GM18870 (cell line): Measurements from ENCODE around the gene PPP5C.
"Not testable (repeated sequence)": the region's sequence is repeated elsewhere in the genome, so short reads cannot be mapped to it uniquely, and the experiment has no call there.

Source experiments
- ATAC-seq: cut with Tn5 transposase; IDR thresholded peaks from one replicate; pipeline ENCODE4 v1.9.1; 2021; ENCODE audit warnings: moderate library complexity; ENCODE audit not compliant: unreplicated experiment

The PPP5C gene

DNA sequence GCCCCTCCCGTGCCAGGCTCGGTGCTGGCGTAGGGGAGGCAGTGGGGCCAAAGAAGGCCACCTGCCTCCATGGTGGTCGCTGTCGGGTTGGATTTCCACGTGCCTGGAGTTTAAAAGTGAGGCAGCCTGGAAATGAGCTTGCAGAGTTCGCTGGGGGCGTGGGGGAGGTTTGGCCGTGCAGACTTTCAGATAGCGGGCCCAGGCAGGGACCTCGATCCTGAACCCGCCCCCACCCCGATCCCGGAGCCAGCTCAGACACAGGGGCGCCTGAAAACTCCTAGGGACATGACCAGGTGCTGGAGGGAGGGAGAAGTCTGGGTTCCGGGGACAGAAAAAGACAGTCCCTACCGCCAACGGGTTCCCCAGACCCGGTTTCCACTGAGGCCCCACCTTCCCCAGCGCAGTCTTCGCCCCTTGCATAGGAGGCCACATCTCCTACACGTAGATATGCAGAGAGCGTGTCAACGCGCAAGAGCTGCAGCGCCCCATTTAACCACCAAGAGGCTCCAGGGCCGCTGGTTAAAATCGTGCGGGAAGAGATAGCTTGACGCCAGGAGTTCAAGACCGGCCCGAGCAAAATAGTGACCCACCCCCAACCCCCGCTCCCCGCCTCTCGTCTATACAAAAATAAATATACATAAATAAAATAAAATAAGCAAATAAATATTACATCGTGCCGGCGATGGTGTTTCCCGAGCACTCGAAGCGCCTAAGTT lies 58.0 kb downstream of the PPP5C start:
- no peak for ATAC-seq

DNA sequence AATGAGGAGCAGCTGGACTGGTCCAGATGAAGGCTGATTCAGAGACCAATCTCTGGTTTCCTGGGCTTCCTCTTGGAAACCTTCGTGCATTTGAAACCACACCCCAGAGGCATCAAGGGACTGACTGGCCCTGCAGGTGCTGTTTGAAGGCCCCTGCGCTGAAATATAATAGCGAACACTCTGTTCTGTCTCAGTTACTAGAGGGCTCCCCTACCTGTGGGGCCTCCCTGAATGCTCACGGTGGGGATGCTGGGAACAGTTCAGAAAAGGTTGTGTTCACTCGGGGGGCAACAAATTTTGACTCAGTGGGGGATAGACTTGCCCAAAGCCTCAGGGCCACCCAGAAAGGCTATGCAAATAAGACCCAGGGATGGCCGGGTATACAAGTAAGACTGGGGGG lies 60.1 kb downstream of the PPP5C start:
- ATAC-seq = no peak

DNA sequence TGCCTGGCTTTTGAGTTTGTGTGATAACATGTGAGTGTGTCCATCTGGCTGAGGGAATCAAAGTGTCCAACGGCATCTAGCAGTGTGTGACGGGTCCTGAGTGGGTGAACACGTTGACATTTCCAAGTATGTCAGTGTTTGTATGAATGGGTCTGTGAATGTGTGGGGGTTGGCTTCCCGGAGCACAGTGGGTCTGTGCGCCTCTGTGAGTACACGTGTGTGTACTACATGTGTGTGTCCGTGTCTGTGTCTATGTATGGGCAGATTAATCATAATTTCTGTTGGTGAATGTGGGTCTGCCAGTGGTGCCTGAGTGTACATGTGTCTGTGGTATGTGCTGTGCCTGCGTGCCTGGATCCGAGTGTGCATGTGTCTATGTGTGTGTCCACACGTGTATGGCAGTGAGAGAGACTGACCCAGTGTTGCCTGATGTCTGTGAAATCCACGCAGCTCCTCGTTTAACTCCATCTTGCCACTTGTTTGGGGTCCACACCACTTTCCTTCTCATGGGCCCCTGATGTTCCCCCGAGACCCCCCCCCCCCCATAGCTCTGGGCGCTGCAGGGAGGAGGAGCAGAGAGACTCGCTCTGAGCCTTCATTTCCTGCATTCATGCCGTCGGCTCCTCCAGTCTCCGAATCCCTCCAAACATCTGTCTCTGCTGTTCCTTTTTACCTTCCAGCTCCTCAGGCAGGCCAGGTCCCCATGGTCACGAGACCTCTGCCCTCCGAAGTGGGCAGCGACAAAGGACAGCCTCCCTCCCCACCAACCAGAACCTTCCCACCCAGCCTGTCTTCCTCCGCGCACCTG lies 61.2 kb downstream of the PPP5C start:
- no peak for ATAC-seq

DNA sequence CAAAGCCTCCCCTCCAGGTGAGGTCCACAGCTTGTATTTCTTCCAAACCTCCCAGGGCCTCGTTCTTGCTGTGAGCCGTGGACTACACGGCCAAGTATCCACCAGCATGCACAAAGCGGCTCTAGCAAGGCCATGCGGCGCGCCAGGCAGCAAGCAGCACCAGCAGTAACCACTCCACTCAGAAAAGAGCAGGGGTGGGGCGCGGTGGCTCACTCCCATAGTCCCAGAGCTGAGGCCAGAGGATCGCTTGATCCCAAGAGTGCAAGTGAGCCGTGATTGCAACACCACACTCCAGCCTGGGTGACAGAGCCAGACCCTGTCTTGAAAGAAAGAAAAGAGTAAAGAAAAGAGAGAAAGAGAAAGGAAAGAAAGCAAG lies 61.8 kb downstream of the PPP5C start:
- no peak for ATAC-seq

DNA sequence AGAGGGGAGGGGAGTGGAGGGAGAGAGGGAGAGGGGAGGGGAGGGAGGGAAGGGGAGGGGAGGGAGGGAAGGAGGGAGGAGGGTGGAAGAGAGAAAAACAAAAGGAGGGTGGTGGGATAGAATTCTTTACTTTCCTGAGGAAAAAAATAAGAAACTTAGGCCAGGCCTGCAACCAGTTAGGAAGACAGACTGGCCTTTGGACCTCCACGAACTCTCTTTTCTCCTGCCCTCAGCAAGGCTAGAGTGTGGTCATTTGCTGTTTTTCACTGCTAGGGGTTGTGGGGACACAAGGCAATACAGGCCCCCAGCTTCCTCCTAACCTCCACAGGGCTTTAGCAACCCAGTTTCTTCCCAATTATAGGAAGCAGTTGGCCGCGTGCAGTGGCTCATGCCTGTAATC lies 62.3 kb downstream of the PPP5C start:
- no peak for ATAC-seq

DNA sequence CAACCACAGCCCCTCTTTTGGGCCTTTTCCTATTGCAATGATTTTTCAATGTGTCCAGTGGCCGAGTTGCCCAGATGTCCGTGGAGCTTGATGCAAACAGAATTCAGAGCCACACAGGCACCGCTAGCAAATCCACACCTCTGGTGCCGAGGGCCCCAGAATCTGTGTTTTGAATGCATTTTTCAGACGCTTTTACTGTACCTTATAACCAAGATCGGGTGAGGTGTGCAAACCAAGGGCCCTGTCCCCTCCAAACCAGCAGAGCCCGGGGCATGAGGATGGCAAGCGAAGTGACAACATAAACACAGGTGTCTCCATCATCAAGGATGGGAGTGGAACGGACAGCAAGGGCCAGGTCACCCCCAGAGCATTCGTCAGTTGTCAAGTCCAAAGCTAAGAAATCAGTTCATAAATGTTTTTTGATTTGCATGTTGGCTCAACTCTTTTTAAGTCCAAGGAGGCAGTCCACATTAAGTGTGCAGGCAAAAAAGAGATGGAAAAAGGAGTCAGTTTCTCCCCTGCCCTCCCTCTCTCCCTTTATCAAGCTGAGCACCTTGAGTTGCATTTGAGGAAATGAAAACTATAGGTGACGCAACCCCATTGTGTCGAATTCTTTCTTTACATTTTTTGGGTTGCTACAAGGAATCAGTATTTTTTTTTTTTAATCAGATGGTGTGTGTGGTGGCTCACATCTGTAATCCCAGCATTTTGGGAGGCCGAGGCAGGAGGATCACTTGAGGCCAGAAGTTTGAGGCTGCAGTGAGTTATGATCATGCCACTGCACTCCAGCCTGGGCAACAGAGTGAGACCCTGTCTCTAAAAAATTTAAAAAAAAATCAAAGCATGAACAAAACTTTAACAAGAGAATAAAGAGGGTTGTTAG lies 63.6 kb downstream of the PPP5C start:
- no peak for ATAC-seq

DNA sequence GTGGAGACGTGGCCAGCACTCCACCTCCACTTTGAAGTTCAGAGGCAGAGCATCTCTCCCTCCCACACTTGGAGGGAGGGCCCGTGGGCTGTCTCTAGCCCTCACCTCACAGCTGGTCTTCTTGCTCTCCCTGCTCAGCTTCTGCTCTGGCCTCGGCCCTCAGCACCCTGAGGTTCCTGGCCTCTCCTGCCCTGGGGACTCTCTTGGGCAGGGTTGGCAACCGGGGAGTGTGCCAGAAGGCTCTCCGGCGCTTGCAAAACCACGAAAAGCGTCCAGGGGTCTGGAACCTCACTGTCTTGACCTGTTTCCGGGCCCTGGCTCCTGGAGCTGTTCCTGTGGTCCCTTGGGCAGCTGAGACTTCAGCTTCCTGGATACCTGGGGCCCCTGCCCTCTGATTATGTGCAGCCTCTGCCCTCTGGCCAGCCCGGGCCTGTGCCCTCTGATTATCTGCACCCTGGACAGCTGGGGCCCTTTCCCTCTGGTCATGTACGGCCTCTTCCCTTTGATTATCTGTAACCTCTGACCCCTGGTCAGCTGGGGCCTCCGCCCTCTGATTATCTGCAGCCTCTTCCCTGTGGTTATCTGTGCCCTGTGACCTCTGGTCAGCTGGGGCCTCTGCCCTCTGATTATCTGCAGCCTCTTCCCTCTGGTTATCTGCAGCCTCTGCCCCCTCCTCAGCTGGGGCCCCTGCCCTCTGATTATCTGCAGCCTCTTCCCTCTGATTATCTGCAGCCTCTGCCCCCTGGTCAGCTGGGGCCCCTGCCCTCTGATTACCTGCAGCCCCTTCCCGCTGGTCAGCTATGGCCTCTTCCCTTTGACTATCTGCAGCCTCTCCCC lies 64.4 kb downstream of the PPP5C start:
- no peak for ATAC-seq

DNA sequence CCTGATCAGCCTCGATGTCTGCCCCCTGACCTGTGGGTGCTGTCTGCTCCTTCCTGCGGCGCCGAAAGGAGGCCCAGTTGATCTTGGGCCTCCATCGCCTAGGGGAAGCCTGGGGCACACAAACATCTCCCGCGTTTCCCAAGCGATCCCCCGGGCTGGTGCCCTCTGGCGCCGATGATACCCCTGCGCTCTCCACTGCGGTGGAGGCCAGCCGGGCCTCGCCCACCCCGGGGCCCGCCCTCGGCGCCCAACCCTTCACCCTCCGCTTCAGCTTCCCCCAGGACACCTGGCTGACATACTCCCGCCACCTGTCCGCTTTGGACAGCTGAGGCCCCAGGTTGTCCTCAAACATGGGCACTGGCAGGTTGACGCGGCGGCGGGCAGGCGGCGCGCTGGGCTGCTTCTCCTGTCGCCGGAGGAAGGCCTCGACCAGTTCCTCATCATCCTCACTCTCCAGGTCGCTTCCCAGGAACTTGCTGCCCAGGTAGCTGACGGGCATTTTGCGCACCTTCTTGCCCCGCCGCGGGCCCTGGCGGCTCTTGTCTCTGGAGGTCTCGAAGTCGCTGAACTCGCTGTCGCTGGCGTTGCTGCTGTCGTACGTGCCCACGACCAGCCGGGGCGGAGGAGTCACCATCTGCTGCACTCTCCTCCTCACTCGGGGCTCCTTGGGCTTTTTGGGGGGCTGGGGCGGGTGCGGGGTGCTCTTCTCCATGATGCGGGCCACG lies 65.2 kb downstream of the PPP5C start:
- no peak for ATAC-seq

DNA sequence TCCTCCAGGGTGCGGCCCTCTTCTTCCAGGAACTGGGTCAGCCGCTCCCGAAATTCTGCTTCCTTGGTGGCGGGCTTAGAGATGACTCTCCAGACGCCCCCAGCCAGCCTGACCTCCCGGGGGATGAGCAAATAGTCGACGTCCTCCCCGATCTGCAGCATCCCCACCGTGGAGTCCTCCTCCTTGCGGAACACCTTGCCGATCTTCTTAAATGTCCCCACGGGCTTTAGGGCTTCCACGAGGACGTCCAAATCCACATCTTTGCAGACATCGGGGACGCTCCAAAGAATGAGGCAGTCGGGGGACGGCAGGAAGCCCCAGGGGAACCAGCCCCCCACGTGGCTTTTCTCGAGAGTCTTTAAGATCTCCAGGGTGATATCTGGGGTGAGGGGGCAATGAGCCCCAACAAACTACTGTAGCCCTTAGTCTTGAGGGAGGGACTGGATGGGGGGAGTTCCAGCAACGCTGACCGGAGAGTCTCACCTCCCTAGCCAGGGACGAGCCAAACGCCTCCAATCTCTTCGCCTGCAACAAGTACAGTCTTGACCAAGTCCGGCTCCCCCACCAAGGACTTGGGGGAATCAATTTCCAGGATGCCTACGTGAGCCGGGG lies 65.9 kb downstream of the PPP5C start:
- ATAC-seq = no peak

DNA sequence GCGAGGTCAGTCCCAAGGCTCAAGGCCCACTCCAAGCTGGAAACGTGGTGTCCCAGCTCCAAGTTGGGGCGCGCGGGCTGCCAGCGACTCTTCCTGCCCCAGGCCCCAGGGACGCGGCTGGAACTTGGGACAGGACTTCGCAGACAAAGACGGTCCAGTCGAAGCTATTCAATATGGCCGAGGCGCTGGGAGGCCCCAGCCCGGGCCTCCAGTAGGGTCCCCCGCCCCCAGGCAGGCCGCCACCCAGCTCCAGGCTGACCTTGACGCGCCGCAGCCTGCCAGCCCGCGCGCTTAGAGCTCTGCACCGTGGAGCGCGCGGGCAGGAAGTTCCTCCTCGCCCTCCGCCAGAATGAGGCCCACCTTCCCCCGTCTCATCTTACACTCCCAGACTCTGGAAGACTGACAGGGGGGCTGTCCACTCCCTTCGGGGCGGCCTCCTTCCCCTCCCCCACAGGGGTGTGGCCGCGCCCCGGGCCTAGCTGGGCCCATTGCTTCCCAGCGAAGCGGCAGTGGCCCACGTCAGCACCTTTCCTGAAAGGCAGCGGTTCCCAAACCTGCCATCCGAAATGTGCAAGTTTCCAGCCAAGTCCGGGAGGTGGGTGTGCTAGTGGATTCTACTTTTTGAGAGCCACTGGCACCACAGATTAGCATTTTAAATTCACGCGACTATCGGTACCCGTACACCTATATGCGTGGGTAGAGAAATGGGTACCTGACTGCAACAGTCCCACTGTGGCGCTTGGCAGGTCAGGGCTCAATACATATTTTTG lies 66.6 kb downstream of the PPP5C start, which contains the start of gene CCDC8:
Gene CCDC8, minus strand, starts transcription at position 303 of the 770 bp plus-strand sequence. CDS start 754 bp downstream, outside the sequence.
- no peak for ATAC-seq

DNA sequence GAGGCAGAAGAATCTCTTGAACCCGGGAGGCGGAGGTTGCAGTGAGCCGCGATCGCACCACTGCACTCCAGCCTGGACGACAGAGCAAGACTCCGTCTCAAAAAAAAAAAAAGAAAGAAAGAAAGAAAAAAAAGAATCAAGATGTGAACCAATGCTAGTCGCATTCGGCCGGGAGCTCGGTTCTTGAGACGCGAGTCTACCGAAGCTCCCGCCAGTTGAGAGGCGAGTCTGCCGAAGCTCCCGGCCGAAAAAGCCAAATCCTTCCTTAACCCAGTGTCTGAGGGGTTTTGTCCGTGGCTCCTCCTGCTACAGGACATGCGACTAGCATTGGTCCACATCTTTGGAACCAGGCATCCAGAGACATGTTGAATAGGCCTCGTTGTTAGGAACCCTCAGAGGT lies 68.0 kb downstream of the PPP5C start:
- ATAC-seq = not testable (repeated sequence)

DNA sequence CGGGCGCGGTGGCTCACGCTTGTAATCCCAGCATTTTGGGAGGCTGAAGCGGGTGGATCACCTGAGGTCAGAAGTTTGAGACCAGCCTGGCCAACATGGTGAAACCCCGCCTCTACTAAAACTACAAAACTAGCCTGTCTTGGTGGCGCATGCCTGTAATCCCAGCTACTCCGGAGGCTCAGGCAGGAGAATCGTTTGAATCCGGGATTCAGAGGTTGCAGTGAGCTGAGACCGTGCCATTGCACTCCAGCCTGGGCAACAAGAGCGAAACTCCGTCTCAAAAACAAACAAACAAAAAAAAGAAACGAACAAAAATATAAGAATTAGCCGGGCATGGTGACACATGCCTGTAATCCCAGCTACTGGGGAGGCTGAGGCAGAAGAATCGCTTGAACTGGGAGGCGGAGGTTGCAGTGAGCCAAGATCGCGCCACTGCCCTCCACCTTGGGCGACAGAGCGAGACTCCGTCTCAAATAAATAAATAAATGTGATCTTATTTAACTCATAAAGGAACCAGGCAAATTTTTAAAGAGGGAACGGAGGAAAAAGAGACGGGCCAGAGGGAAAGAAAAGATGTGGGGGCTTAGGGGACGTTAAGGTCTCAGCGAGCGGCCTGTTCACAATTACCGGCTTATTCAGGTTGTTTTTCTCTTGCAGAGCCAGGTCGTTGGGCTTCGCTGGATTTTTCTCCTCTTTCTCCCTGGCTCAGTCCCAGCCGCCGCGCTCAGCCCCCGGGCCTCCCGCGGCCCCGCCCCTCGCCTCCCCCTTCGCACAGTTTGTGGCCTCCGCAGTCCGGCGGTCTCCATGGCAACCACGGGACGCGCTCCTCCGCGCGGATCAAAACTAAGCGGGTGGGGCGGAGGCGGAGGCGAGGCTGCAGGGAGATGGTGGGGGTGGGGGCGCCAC lies 69.2 kb downstream of the PPP5C start:
- ATAC-seq = not testable (repeated sequence)

DNA sequence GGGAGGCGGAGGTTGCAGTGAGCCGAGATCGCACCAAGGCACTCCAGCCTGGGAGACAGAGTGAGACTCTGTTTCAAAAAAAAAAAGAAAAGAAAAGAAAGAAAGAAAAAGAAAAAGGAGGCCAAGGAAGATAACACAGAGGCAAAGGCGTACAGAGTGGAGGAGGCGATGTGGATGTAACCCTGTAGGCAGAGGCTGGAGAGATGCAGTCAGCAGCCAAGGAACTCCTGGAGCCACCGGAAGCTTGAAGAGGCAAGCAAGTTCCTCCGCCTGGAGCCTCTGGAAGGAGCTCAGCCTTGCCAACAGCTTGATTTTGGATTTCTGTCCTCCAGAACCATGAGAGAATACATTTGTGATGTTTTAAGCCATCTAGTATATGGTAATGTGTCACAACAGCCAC lies 73.2 kb downstream of the PPP5C start:
- ATAC-seq = no peak

DNA sequence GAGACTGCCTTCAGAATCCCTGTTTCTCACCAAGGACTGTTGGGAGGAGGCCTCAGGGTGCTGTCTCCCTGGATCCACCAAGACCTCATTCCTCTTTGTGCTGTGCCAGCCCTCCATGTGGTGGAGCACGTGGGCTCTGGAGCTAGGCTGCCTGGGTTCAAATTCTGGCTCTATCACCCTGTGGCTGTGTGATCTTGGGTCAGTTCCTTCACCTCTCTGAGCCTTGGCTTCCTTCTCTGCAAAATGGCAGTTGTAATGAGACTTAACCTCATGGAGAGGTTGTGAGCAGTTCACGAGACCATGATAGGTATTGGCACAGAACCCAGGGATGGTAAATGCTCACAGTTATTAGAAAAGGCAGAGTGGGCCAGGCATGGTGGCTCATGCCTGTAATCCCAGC lies 75.5 kb downstream of the PPP5C start:
- ATAC-seq = no peak

DNA sequence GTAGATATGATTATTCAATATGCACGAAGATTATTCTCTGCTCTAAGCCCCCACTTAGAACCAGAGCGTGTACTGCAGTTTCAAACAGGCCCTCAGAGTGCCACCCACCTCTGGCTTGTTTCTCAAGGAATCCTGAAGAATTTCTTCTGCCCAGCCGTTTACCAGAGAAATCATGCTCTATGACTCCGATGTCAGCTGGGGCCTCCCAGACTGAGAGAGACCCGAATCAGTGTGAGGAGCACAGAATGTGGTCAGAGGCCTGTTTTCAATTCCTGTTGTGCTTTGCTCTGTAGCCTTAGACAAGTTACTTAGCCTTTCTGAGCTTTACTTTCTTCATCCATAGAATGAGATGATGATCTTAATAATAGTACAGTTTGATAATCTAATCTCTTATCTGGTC lies 76.3 kb downstream of the PPP5C start:
- ATAC-seq = no peak

DNA sequence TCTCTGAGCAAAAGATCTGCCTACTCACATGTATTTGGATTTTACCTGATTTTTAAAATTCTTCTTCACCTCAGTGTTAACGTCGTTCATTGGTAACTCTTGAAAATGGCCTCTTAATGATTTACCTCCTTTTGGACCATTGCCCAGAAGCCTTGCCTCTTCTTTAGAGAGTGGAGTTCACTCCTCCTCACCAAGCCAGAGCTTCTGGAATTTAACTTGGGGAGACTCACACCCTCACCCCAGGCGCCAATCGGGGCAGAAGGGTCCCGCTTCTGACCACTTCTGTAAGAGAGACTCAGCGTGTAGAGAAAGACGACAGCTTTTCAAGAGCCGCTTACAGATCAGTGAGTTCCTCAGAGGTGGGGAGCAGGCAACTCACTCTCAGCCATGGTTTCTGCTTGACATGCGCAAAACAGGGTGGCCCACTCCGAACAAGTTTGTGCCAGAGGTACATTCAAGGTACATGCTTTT lies 79.2 kb downstream of the PPP5C start:
- no peak for ATAC-seq

DNA sequence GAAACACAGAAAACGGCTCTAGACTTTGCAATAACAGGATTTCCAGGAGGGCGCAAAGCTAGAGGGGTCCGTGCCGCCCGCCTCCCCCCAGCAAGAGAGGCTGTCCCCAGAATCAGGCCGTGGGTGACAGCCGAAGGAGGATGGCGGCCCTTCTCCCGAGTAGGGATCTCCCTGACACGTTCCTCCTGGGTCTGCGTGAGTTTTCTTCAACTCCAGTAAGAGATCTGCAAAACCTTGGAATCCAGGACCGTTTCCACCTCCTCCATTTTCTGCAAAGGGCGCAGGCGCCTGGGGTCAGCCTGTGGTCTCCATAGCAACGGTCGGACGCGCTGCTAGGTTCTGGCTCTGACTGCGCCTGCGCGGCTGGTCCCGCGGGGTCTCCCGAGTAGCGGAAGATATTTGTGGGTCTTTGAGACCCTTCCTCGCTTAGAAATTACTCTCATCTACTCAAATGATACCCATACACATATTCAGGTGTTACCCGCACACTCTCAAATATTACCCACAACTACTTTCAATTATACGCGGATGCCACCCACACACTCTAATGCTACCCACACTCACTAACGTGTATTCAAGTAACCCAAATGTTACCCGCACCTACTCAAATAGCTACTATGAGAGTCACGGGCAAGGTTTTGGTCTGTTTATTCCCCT lies 79.7 kb downstream of the PPP5C start:
- no peak for ATAC-seq
